ENCODE results near the gene CHKA.

Gene CHKA

DNA sequence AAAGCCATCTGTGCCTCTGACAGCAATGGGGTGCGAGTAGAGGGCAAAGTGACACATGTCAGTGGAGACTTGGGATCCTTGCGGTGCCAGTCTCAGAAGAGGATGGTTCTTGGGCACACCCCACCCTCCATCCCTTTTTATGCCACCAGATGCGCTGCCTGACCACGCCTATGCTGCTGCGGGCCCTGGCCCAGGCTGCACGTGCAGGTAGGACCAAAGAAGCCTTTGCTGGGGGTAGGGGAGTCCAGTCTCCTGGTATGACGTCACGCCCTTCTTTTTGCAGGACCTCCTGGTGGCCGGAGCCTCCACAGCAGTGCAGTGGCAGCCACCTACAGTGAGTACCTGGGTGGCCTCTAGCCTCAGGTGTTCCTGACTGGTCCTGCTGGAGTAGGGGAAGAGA lies 89.2 kb downstream of the CHKA start:
- DNase-seq (ENCODE audit: low read depth in 2 of 2), result no peak

GRCh38 chr11:68031144-68031464 lies 90.1 kb downstream of the CHKA start:
- DNase-seq (ENCODE audit: low read depth in 2 of 2), result no peak

DNA sequence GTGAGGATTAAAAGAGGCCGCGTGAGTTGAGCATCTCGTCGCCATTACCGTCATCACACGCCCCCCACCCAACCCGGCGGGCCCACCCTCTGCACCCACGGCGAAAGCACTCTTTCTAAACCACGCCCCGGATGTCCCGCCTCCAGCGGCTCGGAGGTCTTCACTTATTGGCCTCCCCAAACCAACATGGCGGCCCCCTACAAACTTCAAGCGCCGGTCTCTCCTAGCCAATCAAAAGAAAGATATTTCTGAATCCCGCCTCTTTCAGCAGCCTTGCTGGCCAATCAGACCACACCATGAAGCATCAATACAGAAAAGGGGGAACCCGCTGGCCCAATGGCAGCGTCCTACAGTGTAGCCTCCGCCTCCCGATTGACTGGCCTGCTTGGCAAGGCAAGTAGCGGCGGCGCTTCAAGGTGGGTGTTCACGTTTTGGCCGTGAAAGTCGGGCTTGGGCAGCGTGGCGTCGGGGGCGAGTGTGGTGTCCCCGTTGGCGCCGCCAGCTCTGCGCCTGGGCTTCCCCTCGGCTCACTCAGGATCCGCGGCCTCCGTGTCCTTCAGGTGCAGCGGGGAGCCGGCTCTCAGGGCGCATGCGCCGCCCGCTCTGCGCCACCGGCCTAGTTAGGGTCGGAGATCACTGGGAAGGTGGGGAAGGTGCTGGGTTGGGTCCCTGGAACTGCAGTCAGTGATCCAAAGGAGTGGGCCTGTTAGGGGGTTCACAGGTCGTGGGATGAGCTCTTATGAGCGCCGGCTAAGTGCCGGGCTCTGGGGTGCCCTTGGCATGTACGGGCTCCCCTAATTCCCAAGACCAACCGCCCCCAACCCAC lies 90.7 kb downstream of the CHKA start, which contains the start of gene NDUFS8:
NDUFS8 (plus strand) TSS at position 364 of the 826 bp plus-strand sequence. CDS start 1,471 bp downstream, outside the sequence.
- DNase-seq (ENCODE audit: low read depth in 2 of 2), result peak; percentile 88 to 94

- DNase-seq (ENCODE audit: low read depth in 2 of 2), result no peak
These were observed 92.2 kb downstream of the CHKA start for GRCh38 chr11:68028802-68029545.

DNA sequence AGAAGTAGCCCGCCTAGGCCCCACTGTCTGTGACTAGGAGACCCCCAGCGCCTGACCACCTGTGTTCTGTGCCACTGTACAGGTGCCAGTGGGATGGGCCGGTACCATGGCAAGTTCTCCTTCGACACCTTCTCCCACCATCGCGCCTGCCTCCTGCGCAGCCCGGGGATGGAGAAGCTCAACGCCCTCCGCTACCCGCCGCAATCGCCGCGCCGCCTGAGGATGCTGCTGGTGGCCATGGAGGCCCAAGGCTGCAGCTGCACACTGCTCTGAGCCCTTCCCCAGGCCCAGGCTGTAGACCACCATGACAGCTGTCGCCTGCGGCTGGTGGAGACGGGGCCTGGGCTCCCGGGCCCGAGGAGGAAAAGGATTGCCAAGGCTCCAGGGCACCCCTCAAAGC lies 93.5 kb downstream of the CHKA start:
- no peak for DNase-seq (ENCODE audit: low read depth in 2 of 2)

DNA sequence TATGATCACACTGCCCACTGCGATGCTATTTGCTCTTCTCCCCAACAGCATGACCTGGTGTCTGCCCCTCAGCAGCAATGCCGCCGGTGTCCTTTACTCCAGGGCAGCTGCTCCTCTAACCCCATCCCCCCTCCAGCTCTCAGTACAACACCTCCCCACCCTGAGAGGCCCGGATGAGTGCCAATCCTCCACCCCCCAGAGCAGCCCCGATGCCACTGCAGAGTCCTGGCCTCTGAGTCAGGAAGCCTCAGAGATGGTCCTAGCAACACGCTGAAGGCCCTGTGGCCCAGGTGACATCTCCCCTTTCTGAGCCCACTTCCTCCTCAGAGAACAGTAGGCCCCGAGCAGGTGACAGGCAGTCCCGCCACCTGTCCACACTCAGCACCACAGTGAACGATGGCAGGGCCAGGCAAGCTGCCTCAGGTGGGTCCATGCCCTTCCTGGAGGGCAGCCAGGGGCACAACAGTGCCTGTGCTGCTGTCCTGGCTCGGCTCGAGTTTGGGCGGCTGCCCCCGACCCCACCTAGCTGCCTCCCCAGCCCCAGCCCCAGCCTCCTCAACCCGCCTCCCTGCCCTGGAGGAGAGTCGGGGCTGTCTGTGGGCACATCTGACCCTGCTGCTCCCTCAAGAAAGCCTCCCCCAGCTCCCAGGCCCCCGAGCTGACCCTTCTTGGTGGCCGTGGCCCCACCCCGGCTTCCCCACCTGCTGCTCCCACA lies 94.6 kb downstream of the CHKA start:
- DNase-seq (ENCODE audit: low read depth in 2 of 2), result no peak

GRCh38 chr11:68025047-68025446 lies 96.1 kb downstream of the CHKA start:
- DNase-seq (ENCODE audit: low read depth in 2 of 2), result no peak

DNA sequence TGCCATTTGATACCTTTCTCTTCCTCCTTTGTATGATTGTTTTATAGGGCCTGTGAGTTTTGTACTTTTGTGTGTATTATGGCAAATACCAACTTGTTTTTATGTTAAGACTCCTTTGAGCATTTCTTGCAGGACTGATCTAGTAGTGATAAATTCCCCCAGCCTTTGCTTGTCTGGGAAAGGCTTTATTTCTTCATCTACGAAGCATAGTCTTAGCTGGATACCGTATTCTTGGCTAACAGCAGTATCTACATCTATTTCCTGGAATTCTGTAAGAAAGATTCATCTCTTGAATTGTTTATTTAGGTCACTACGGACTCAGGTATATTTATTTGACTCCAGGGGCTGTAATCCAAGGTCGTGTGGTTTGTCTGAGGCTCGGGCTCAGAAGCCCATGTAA lies 96.7 kb downstream of the CHKA start:
- DNase-seq (ENCODE audit: low read depth in 2 of 2), result no peak

- DNase-seq (ENCODE audit: low read depth in 2 of 2), result no peak
These were observed 98.7 kb downstream of the CHKA start for GRCh38 chr11:68022531-68022930.

- no peak for DNase-seq (ENCODE audit: low read depth in 2 of 2)
These were observed 99.9 kb downstream of the CHKA start for GRCh38 chr11:68021167-68021787.

DNA sequence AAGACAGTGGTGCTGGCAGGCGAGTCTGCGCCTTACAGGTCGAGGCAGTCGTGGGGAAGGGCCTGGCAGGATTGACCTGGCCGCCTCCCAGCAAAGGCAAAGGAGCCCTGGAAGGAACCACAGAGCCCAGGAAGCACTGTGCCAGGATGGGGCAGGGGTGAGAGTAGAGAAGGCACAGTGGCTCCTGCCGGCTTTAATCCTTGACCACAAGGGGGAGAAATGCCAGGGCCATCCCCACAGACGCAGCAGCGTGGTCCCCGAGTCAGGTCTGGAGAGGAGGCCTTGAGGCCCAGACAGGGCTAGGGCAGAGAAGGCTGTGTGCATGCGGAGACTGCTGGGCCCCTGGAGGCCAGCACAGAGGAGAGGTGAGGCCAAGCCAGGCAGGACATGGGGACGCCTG lies 100.6 kb downstream of the CHKA start:
- no peak for DNase-seq (ENCODE audit: low read depth in 2 of 2)

DNA sequence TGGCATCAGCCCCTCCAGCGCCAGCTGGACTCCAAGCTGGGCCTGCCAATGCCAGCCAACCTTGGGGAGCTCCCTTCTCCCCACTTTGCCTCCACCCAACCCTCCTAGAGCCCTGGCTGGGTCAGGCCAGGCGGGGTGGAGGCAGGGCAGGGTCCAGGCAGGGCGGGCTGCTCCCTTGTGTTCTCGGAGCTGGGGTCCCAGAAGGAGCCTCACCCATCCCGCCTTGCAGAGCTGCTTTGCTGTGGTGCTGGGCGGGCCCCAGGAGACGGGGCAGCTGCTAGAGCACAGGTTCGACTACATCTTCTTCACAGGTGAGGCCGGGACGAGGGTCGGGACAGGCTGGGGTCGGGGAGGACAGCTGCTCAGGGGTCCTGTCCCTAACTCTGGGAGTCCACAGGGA lies 101.7 kb downstream of the CHKA start:
- no peak for DNase-seq (ENCODE audit: low read depth in 2 of 2)

GRCh38 chr11:68018730-68019190 lies 102.4 kb downstream of the CHKA start:
- DNase-seq (ENCODE audit: low read depth in 2 of 2), result no peak

GRCh38 chr11:68017980-68018729 lies 103.0 kb downstream of the CHKA start:
- no peak for DNase-seq (ENCODE audit: low read depth in 2 of 2)

- DNase-seq (ENCODE audit: low read depth in 2 of 2), result no peak
These were observed 104.0 kb downstream of the CHKA start for GRCh38 chr11:68016904-68017817.

GRCh38 chr11:68016161-68016903 lies 104.9 kb downstream of the CHKA start:
- DNase-seq (ENCODE audit: low read depth in 2 of 2), result no peak

DNA sequence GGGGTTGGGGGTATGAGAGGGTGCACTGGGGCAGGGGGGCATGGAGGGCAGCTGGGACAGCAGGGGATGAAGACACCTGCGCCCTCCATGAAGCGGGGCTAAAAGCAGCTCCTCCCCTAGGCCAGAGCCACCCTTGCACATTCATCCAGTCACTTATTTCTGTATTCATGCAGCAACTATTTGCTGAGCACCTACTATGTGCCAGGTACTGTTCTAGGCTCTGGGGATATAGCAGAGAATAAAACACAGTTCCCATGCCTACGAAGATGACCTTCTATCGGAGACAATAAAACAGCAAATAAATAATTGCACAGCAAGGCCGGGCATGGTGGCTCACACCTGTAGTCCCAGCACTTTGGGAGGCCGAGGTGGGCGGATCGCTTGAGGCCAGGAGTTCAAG lies 105.7 kb downstream of the CHKA start:
- DNase-seq (ENCODE audit: low read depth in 2 of 2), result no peak

DNA sequence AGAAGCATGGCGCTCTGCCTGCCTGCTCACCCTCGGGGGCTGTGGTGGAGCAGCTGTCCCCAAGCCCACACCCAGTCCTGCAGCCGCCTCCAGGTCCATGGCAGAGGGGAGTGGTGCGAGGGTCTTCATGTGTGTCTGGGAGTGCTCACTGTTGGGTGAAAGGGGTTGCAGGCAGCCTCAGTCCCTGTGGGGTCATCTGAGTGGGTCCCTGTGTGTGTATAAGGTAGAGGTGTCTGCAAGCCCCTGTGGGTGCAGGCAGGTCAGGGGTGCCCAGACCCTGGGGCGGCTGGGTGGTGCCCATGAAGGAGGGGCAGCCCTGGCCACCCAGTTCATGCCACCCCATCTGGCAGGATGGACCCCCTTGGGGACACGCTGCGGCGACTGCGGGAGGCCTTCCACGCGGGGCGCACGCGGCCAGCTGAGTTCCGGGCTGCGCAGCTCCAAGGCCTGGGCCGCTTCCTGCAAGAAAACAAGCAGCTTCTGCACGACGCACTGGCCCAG lies 106.2 kb downstream of the CHKA start:
- DNase-seq (ENCODE audit: low read depth in 2 of 2), result no peak

Measured in stimulated activated CD8-positive, alpha-beta memory T cell treated with anti-CD3 and anti-CD28 coated beads, Interleukin-7, amount 100 ng/mL, for 1 hour (primary cell).